DMS114 treated with DMSO at 0.1 percent for 48 hours (cell line): ENCODE results near the gene MTURN.
"Not testable (repeated sequence)": the region's sequence is repeated elsewhere in the genome, so short reads cannot be mapped to it uniquely, and the experiment has no call there.

Source experiments
- DNase-seq: peaks from one replicate; lab custom pipeline; 2025; ENCODE audit not compliant: unreplicated experiment; lab: John Stamatoyannopoulos, UW

MTURN gene

GRCh38 chr7:30177186-30177585 is 42.4 kb downstream of the MTURN start:
- no peak for DNase-seq

DNA sequence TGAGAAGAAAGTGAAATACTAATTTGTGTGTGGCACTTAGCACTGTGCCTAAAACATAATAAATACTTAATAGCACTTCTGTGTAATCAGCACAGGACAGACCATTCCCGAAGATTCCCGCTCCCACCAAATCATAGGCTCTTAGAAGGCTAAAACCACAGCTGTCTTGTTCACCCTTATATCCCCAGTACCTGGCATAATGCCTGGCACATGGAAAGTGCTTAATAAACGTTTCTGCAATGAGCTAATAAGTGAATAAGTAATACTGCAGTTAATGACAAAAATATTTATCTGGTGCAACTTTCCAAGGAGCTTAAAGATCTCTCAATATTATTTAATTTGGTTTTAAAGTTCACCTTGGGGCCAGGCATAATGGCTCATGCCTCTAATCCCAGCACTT is 43.2 kb downstream of the MTURN start:
- no peak for DNase-seq

- no peak for DNase-seq
Observed at GRCh38 chr7:30178748-30179436, 44.1 kb downstream of the MTURN start.

- DNase-seq: no peak
Observed at GRCh38 chr7:30180718-30181117, 45.9 kb downstream of the MTURN start.

DNA sequence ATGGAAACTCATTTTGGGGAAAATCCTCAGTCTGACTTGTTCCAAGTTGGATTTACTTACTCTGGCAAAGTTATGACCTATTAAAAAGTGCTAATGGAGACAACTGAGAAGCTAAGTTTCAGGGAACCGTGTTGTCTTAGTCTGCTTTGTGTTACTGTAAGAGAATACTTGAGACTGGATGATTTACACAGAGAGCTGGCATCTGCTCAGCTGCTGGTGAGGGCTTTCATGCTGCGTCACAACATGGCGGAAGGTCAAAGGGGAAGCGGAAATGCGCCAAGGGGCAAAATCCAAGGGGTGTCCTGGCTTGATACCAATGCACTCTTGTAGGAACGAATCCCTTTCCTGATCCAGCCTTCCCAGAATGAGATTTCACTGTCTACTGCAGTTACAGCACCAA is 46.4 kb downstream of the MTURN start:
- no peak for DNase-seq

DNA sequence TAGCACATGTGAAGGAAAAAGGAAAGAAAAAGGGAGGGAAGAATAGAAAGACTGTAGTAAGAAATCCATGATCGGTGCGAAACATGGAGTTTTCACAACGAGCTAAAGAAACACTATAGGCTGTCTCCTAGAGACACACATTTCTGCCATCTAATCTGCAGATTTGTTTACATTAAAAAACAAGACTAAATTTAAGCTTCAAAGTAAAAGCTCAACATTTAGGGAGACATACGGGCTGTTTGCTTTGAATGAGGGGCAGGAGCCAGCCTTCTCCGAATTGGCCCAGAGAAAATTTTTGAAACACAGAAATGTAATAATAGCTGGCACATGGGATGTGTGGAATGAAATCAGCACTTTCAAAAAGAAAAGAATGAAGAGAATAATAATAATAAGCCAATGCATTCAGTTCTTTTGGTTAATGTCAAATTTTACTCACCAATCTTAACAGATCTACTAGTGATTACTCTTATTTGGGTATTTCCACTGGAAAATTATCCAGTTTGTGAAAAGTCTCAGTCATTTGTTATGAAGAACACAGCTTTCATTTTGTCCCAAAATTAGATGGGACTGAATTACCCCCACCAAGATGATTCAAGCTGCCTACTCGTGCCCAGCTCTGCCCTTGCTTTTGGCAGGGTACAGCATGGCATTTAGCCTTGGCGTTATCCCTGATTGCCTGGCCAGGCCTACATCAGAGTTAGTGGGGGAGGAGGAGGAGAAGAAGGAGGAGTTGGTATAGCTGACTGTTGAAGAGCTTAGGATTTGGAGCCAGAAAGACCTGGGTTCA is 47.1 kb downstream of the MTURN start:
- DNase-seq: no peak

- no peak for DNase-seq
Observed at GRCh38 chr7:30182814-30183213, 48.0 kb downstream of the MTURN start.

DNA sequence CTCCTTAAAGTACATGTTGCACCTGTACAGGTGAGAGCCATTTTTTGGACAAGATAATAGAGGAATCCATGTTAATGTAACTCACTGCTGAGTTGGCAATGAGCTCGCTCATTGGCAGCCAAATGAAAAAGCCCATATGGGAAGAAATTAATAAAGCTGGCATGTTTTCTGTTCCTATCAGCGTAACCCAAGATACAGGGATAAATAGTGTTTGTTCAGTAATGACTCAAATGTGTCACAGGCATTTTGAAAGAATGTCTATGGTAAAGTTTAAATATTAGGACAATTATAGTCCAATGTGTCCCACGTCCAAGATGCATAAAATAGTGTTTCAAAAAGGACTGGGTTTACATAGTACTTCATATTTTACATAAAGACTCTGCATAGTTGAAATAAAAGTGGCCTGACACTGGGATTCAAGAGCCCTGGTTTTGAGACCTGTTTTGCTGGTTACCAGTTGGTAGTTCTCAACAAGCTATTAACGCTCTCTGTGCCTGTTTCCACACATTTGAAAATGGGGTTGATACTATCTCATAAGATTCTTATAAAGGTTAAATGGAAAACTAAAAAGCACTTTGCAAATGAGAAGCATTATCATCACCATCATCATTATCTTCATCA is 49.1 kb downstream of the MTURN start:
- no peak for DNase-seq

DNA sequence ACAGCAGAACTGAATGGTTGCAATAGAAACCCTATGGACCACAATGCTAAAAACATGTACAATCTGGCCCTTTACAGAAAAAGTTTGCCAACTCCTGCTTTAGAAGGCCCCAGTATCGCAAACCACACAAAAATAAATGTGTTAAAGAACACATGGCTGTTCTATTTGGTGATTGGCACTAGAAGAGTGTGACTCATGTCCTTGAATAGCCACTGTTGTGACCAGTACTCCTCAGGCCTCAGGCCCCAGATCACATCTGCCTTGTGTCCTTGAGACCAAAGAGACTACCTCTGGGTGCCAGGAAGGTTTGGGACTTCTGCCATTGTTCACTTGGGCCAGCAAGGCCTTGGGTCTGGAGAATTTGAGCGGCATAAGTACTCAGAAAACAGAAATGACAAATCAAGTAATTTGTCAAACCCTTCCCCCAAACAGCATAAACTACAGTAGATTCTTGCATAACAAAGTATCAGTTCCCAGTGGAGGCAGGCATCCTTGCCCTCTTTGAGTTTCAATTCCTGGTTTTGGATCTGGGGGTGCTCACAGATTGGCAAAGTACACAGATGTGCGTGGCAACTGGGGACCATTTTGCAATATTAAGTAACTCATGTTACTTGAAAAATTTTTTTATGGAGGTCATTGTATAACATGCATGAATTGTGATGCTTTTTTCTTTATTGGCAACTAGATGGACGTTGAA is 50.2 kb downstream of the MTURN start:
- no peak for DNase-seq

- no peak for DNase-seq
Observed at GRCh38 chr7:30185496-30185895, 50.7 kb downstream of the MTURN start.

DNA sequence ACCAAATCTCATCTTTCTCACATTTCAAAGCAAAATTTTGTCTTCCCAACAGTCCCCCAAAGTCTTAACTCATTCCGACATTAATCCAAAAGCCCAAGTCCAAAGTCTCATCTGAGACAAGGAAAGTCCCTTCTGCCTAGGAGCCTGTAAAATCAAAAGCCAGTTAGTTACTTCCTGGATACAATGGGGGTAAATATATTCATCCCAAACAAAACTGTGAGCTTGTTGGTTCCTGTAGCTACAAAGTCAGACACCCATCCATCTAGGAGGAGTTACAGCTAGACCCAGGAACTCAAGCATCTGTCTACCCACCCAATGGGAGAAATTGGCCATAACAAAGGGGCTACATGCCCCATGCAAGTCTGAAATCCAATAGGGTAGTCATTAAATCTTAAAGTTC is 51.9 kb downstream of the MTURN start:
- no peak for DNase-seq

DNA sequence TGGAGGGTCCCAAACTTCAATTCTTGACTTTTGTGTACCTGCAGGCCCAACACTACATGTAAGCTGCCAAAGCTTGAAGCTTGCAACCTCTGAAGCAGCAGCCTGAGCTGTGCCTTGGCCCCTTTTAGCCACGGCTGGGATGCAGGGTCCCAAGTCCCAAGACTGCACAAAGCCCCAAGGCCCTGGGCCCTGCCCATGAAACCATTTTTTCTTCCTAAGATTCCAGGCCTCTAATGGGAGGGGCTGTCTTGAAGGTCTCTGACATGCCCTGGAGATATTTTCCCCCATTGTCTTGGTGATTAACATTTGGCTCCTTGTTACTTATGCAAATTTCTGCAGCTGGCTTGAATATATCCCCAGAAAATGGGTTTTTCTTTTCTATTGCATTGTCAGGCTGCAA is 52.7 kb downstream of the MTURN start:
- no peak for DNase-seq

GRCh38 chr7:30188381-30188780 is 53.6 kb downstream of the MTURN start:
- DNase-seq: not testable (repeated sequence)

- DNase-seq: no peak
Observed at GRCh38 chr7:30188811-30189210, 54.0 kb downstream of the MTURN start.

DNA sequence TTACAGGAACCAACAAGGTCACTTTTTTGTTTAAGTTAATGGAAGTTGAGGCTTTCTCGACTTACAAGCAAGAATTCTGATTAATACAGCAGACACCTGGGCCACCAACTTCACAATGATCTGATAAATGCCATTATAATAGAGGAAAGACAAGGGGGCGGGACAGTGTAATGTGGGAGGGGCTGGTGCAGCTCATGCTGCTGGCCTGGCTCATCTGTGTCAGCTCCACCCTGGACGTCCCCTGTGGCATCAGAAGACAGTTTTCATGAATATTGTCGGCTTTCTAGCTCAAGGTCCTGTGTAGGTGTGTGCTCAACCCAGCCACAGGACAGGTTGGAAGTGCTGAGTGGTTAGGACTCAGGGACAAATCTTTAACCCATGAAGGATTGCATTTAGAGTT is 57.0 kb downstream of the MTURN start:
- no peak for DNase-seq

DNA sequence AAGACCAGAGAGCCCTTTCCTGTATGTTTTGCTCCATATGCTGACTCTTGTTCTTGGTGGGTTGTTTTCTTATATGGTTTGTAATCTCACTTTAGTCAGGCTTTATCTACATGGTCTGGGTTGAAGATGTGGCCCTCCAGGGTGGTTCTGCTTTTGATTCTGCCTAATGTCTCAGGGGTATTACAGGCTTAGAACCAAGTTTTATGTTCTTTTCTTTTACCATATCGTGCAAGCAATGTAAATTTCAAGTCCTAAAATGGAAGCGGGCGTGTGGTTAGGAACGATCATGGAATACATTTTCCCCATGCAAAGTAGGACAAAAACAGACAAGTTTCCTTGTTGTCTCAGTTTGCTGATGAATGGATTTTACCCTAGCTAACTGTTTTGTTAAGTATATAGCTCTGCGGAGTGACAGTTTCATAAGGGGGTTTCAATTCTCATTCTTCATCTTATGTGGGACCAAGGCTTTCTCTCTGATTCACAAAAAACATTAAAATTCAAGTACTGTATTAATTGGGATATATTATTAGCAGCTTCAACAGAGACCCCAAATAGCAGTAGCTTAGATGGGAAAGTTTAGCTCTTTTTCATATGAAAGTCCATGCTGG is 58.7 kb downstream of the MTURN start:
- DNase-seq: no peak

- peak; percentile 2 for DNase-seq
Observed at GRCh38 chr7:30196408-30196807, 61.6 kb downstream of the MTURN start.

DNA sequence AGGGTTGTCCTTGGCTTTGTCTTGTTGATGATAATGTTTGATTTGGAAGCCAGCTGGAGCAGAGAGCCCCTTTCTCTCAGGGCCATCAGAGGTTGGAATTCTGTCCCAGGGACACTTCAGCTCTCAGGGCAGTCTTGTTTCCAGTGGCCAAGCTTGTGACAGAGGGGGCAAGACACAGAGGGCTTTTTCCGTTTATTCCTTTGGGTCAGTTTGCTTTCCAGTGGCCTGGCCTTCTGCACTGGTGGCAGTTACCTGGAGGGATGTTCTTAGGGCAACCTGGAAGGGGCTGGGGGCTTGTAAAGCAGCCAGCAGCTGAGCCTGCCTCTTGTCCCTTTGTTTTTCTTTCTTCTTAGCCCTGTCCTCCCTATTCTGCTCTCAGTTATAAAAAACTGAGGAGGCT is 62.7 kb downstream of the MTURN start:
- no peak for DNase-seq

DNA sequence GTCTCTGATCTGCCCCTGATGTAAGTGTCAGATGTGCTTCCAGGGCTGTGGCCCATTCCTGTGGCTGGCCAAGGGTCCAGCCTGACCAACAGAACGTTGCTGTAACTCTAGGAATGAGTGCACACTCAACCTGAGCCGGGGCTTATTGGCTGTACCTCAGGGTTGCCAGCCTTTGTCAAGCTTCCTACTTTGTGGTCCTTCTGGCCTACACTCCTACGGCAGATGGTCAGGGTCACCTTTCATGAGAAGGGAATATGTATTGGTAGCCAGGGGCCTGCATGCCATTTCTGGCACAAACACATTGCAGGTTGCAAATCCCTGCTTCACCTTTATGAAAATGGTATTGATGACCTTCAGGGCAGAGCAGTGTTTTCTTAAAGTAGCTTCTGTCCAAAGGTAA is 64.5 kb downstream of the MTURN start:
- DNase-seq: no peak

DNA sequence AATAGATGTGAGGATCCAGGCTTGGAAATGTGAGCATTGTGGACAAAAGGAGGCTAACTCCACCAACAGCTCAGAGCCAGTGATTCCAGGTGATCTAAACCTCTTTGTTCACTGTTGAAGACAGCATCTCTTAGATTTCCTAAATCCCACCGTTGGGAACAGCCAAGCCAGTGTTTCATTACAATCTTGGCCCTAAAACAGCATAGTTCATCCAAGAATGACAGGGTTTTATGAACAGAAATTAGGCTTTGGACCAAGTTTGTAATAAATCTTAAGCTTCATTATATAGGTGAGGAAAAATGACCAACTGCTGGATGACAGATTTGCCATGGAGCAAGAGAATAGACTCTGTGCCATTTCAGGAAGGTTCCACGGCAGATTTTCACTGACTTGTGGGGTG is 65.8 kb downstream of the MTURN start:
- no peak for DNase-seq

GRCh38 chr7:30201161-30201666 is 66.4 kb downstream of the MTURN start:
- no peak for DNase-seq
